AG04450 (cell line): ENCODE data around the gene PGLYRP4. TPM values are rescaled to one million over a fixed set of nuclear protein-coding genes. Genes with fewer than 3 reads are reported as not detected.

Source experiments
- CTCF ChIA-PET: fragments of 300-600, 350-600 bp; formaldehyde crosslinking; extraction: SDS; loops from one replicate; lab custom pipeline; 2022; ENCODE audit warnings: antibody characterized with exemption, inconsistent platforms; lab: Charles Lee
- POLR2A ChIA-PET: fragments of 350-600 bp; formaldehyde crosslinking; extraction: SDS; loops from one replicate; lab custom pipeline; 2021; ENCODE audit warnings: antibody characterized with exemption, inconsistent platforms; lab: Yijun Ruan, JAX
- DNase-seq: peaks from one replicate; pipeline ENCODE4 v3.0.0-alpha.2; 2011; ENCODE audit warnings: low read depth, low spot score
- H3K27ac ChIP-seq: one replicate; pipeline ENCODE4 v1.5.1; 2012; ENCODE audit warnings: low read depth, low read length, control low read depth
- H3K27me3 ChIP-seq: one replicate; pipeline ENCODE4 v1.6.0; 2012; ENCODE audit warnings: low read length; ENCODE audit not compliant: control insufficient read depth, insufficient read depth
- H3K4me3 ChIP-seq: 2 replicates; pipeline ENCODE4 v1.5.1; 2011; ENCODE audit warnings: mild to moderate bottlenecking, low read depth, low read length, control low read depth
- H3K9me3 ChIP-seq: 2 replicates; pipeline ENCODE4 v1.5.1; 2012; ENCODE audit warnings: low read length; ENCODE audit not compliant: control insufficient read depth, insufficient read depth
- polyA plus RNA-seq: library from polyadenylated mRNA; depleted of rRNA; stranded (reverse); fragments of >200 nt; gene quantifications from 2 replicates; pipeline ENCODE4 v1.2.3, GENCODE V29; 2011
- TF ChIP-seq, protein P1 (sequence below): IDR thresholded peaks from 2 replicates; pipeline ENCODE4 v1.5.1; 2011; ENCODE audit warnings: low read depth, low read length, control low read depth, inconsistent platforms

PGLYRP4 gene
- polyA plus RNA-seq, 1 experiment, result not detected

DNA sequence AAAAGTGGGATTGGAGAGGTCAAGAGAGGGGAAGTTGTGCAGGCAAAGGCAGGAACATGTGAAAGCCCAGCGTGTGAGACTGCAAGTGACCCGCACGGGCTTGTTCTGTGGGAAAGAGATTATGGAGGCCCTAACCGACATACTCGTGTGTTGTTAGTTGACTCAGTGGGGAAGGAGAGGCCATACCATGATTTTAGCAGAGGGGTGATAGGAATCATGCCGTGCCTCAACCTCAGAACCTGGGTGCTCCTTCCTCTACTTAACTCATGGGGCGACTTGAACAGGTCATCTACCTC, 55.2 kb downstream of the PGLYRP4 start:
- no peak for DNase-seq
- Histone ChIP-seq H3K27me3 (no peaks in the 10 kb centered on the region), H3K9me3 (no peaks in the 10 kb centered on the region), H3K4me3 (no peak overlapping the region), H3K27ac (no peak overlapping the region)
- CTCF ChIA-PET, result no interaction called here
- TF ChIP-seq, protein P1, sequence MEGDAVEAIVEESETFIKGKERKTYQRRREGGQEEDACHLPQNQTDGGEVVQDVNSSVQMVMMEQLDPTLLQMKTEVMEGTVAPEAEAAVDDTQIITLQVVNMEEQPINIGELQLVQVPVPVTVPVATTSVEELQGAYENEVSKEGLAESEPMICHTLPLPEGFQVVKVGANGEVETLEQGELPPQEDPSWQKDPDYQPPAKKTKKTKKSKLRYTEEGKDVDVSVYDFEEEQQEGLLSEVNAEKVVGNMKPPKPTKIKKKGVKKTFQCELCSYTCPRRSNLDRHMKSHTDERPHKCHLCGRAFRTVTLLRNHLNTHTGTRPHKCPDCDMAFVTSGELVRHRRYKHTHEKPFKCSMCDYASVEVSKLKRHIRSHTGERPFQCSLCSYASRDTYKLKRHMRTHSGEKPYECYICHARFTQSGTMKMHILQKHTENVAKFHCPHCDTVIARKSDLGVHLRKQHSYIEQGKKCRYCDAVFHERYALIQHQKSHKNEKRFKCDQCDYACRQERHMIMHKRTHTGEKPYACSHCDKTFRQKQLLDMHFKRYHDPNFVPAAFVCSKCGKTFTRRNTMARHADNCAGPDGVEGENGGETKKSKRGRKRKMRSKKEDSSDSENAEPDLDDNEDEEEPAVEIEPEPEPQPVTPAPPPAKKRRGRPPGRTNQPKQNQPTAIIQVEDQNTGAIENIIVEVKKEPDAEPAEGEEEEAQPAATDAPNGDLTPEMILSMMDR, result no peak
- POLR2A ChIA-PET, result no interaction called here

DNA sequence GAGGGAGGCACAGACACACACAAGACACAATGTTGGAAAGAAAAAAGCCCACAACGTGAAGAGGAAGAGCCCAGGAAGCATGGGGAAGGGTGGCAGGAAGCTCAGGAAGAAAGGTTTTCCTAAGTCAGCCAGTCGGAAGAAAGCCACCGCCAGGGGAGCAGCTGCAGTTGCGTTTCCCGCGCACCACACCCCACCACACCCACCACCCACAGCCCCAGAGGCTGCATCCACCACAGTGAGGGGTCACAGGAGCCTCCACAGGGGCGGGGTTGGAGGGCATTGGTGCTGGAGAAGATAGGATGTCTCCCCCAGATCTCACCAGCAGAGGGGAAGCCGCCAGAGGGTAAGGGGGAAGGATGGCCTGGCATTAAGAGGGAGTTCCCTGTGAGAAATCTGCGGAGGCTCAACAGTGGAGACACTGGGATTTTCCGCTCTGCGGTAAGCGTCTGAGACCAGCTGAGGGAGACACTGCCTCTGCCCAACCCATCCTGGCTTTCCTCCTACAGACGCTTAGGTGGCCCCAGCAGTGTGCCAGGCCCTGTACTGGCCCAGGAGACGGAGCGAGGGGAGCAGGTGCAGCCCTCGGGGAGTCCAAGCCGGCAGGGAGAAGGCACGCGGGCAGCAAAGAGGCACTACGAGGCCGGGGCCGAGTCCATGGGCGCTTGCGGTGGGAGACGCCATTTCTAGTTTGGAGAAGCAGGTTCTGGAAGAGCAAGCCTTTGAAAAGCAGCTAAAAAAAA, 55.7 kb downstream of the PGLYRP4 start:
- CTCF ChIA-PET, result no interaction called here
- POLR2A ChIA-PET, result no interaction called here
- TF ChIP-seq, protein P1, result no peak

DNA sequence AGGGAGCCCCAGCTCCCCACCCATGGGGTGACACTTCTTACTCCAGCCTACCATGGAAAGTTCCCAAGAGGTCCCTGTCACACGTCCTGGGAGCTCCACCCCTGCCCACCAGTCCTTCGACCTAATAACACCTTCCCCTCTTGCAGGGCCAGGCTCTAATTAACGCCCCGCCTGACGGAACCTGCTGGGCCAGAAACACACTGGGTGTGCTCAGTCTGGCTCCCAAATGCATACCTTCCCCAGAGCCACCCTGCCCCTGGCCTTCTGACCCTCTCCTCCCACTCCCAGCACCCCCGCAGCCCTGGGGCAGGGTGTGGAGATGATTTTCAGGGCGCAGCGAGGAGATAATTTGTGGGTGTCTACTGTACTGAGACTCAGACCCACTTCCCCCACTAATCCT, 56.5 kb downstream of the PGLYRP4 start:
- TF ChIP-seq, protein P1, result no peak
- H3K9me3 ChIP-seq, result no peaks in the 10 kb centered on the region
- no peak overlapping the region for H3K4me3 ChIP-seq
- no peak overlapping the region for H3K27ac ChIP-seq
- no peaks in the 10 kb centered on the region for H3K27me3 ChIP-seq
- ChIA-PET POLR2A (no interaction called here), CTCF (no interaction called here)
- no peak for DNase-seq

More for the DNA sequence above, 55.7 kb downstream of the PGLYRP4 start:
- Histone ChIP-seq H3K27me3 (no peaks in the 10 kb centered on the region), H3K27ac (no peak overlapping the region), H3K4me3 (no peak overlapping the region), H3K9me3 (no peaks in the 10 kb centered on the region)
- DNase-seq, result no peak

DNA sequence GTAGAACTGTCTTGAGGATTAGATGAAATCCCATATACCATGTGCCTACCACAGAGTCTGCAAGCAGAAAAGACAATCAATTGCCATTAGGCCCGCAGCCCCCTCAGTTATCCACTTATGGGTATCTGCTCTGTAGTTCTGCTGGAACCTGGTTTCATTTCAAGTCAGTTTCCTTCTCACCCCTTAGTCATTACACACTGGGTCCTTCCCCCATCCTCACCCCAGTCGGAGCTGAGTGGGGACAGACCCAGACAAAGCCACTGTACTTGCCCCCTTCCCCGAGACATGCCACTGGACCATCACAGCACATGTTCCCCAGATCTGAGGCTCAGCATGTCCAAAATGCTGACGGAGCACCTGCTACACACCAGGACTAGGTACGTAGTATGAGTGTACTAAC, 57.1 kb downstream of the PGLYRP4 start:
- no peak overlapping the region for H3K27ac ChIP-seq
- CTCF ChIA-PET, result no interaction called here
- POLR2A ChIA-PET, result no interaction called here
- TF ChIP-seq, protein P1, result no peak
- H3K27me3 ChIP-seq, result no peaks in the 10 kb centered on the region
- H3K9me3 ChIP-seq, result no peaks in the 10 kb centered on the region
- no peak overlapping the region for H3K4me3 ChIP-seq
- DNase-seq, result no peak

DNA sequence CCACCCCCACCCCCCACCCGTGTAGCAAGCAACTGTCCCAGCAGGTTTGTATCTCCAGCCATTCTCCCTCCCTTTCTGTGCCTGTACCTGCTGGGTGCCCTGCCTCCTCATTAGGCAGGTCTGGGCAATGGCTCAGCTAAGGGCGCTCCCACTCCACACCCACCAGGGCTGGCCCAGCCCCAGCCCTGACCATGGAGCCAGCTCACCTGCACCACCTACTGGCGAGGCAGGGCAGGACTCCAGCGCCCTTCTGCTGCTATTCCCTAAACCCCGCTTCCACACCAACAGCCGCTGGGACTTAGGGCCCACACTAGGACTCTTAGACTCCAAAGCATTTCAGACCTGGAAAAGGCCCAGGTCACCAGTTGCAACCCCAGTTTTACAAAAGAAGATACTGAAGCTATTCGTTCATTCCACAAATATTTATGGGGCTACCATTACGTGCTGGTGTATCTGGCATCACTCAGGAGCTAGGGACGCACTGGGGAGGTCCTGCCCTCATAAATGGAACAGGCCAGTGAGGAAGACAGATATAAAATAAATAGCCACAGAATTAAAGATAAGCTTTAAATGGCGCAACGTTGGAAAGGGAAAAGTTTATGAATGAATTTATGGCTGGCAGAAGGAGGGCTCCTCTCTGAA, 59.9 kb downstream of the PGLYRP4 start:
- H3K9me3 ChIP-seq, result no peaks in the 10 kb centered on the region
- ChIA-PET CTCF (interaction anchor here (1.0 kb wide), 1 partner anchor 20 kb away, joined by 3 read pairs; no protein-coding TSS in a partner anchor), POLR2A (no interaction called here)

More for the DNA sequence above, 59.9 kb downstream of the PGLYRP4 start:
- TF ChIP-seq, protein P1, result peak; percentile 45; the same call in 1 of the 2 replicates
- Histone ChIP-seq H3K27ac (no peak overlapping the region), H3K4me3 (no peak overlapping the region), H3K27me3 (no peaks in the 10 kb centered on the region)
- no peak for DNase-seq
